ENCODE results near the gene WDR54.
"Not testable (repeated sequence)": the region's sequence is repeated elsewhere in the genome, so short reads cannot be mapped to it uniquely, and the experiment has no call there.

WDR54 gene

DNA sequence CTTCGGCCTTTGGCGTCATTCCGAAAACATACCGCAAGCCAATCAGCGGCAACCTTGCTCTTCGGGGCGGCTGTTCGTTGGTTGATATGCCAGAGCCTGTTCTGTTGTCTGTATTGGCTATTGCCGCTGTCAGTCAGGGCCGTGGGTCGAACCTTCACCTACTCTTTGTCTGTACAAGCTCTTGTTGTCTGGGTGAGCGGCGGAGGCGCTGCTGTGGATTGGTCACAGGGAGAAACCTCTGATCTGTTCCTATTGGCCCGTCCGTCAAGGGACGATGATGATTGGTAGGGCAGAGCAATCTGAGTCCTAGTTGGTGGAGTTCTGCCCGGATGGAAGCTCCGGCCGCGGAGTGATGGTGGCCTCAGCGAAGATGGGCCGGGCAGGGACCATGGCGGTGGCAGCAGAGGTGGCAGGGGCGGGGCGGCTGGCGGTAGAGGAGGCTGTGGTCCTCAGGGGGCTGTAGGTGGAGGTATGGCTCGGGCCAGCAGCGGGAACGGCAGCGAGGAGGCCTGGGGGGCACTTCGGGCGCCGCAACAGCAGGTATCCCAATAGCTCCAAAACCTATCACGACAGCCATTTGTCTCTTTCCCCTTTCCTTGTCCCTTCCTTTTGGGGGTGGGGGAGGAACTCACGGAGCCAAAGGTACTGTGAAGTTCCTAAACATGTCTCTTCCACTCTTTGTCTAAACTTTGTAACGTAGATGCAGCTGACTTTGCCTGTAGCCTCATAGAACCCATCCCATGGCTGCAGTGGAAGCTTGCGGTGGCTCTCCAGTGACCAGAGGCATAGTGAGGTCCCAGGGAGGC, 36.8 kb downstream of the WDR54 start, which contains the start of gene WBP1:
Gene WBP1 (plus strand): TSS at position 307 of the 806 bp plus-strand sequence. CDS start 165 bp downstream, at position 472.
- DNase-seq: peak; percentile 99

- DNase-seq: no peak
Measured at GRCh38 chr2:74458938-74459363, 37.4 kb downstream of the WDR54 start.

GRCh38 chr2:74459503-74460118, 38.1 kb downstream of the WDR54 start:
- DNase-seq: not testable (repeated sequence)

DNA sequence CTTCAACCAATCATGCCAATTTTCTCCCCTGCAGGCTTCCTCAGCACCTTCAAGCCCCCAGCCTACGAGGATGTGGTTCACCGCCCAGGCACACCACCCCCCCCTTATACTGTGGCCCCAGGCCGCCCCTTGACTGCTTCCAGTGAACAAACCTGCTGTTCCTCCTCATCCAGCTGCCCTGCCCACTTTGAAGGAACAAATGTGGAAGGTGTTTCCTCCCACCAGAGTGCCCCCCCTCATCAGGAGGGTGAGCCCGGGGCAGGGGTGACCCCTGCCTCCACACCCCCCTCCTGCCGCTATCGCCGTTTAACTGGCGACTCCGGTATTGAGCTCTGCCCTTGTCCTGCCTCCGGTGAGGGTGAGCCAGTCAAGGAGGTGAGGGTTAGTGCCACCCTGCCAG, 38.7 kb downstream of the WDR54 start:
- not testable (repeated sequence) for DNase-seq

DNA sequence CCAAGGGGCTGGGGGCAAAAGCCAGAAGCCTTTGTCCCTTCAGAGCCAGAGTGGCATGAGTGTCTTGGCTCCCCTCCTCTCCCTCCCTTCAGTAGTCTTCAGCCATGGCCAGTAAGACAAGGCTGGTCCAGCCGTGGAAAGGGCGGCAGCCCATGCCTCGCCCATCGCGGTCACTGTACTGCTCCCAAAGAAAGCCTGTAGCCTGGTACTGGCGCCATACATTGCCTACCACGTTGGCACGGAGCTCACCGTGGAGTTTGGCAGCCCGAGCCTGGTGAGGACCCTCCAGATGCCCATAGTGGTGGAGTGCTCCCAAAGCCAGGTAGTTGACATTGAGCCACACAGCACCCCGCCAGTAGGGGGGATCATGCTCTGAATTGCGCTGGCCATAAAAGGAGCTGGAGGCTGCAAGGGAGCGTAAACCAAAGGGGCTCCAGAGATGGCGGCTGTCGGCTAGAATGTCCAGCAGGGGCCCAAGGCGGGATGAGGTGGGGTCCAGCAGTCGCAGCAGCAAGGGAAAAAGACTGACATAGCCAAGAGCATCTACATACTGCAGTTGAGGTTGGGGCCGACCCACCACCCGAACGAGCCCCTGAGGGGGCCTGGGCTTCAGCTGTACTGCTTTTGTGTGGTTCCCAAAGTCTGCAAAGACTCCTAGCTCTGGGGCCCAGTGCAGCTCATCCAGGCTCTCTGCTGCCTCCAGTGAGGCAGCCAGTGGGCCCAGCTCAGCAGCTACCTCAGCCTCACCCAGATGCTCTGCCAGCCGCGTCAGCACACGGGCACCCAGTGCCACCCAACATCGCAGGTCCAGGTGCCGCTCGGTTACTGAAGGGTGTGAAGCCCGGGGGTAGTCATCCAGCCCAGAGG, 39.9 kb downstream of the WDR54 start:
- DNase-seq: no peak

DNA sequence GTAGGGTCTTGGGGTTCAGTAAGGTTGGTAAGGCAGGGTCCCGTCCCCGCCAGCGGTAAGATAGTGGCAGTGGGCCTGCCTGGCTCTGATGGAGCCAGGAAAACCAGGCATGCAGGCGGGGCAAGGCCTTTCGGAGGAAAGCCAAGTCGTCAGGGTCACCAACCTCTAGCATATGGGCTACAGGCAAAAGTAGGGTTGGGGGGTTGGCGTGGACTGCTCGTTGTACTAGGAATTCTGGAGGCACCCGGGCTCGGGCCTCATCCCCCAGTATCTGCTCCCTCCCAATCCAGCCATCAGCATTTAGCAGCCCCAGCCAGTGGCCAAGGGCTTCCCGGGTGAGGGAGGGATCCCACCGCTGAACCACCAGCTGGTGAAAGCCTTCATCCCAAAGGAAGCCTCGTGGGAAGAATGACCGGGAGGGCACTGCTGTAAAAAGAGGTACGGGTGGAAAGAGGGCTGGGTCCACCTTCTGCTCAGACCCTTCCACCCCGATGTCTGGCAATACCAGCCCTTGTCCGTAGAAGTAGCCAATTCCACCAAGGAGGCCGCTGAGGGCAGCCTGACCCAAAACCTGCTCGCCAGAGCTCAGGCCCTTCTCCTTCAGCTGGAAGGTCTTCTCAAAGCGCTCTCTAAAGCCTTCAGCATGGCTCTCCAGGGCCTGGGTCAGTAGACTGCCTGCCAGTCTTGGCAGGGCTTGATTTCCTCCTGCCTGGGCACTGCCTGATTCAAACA, 40.7 kb downstream of the WDR54 start:
- no peak for DNase-seq

GRCh38 chr2:74462786-74463105, 41.2 kb downstream of the WDR54 start:
- DNase-seq: no peak

DNA sequence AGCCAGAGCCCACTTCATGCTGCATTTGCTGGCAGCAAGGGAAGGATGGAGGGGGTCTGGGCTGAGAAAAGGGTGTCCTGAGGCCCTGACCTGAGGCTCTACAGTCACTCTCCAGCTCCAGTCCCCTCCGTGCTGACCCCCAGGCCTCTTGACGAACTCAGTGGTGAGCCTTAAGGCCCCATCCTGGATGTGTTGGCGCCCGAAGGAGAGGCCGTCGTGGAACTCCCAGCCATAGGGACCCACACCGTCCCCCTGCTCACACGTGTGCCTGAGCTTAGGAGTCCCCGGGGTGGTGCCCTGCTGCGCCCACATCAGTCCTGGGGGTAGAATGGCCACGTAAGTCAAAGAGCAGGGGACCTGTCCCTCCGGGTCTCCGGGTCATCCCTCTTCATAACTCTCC, 42.9 kb downstream of the WDR54 start:
- no peak for DNase-seq

GRCh38 chr2:74470742-74471141, 49.2 kb downstream of the WDR54 start:
- not testable (repeated sequence) for DNase-seq

DNA sequence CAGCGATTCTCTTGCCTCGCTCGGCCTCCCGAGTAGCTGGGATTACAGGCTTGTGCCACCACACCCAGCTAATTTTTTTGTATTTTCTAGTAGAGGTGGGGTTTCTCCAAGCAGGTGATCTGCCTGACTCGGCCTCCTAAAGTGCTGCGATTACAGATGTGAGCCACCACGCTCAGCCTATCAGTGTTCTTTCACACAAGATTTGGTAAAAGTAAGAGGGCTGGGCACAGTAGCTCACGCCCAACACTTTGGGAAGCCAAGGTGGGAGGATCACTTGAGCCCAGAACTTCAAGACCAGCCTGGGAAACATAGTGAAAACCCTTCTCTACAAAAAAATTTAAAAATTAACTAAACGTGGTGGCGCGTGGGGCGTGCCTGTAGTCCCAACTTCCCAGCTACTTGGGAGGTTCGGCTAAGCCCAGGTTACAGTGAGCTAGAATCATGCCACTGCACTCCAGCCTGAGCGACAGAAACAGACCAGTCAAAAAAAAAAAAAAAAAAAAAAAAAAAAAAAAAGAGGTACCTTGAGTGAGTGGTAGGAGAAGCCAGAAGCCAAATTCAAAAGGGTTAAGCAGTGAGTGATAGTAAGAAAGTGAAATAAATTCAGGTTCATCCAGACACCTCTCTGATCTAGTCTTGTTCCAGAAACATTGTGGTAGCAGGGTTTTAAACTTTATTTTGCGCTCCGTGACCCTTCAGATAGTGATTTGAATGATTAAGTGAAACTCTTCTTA, 50.0 kb downstream of the WDR54 start:
- DNase-seq: no peak

- peak; percentile 58 for DNase-seq
Measured at GRCh38 chr2:74472086-74472944, 50.8 kb downstream of the WDR54 start, which contains the start of gene MRPL53. Gene MRPL53 (minus strand): TSS chr2:74472680. CDS start chr2:74472660, 20 bp downstream.

- no peak for DNase-seq
Measured at GRCh38 chr2:74472945-74473258, 51.4 kb downstream of the WDR54 start.

DNA sequence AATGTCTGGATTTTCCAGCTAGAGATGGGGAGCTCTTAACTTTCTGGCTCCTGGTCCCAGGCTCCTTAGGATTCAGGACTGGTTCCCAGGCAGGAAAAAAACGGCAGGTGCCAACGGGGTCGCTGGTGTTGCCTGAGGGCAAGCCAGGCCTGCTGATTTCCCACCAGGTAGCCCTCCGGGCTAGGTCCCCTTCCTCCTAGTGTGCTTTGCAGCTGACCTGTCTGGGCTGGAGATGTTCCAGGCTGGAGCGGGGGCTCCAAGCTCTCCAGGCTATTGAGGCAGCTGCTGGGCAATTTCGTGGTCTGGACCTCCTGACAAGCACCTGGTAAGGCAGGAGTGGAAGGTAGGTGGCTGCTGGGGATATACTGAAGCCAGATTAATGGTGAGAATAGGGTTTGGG, 53.0 kb downstream of the WDR54 start:
- DNase-seq: no peak

- DNase-seq: no peak
Measured at GRCh38 chr2:74474899-74475298, 53.4 kb downstream of the WDR54 start.
